Left colon (tissue), 2 donors: ENCODE data around the gene GIT2. TPM values are rescaled to one million over a fixed set of nuclear protein-coding genes. Genes with fewer than 3 reads are reported as not detected.
"Not testable (repeated sequence)": the region's sequence is repeated elsewhere in the genome, so short reads cannot be mapped to it uniquely, and the experiment has no call there.

ENCODE experiments used
- ATAC-seq: fragments of 200-7000 bp; cut with Tn5 transposase; one replicate; pipeline ENCODE4 v1.9.1; 2020; ENCODE audit warnings: mild to moderate bottlenecking, moderate library complexity
- DNase-seq, 2 donors: peaks; one replicate each; pipeline ENCODE4 v3.0.0-alpha.2; 2020
- intact Hi-C, 2 donors: fragments of 100-400 bp; cut with DNase I in 1 of 2; cut with micrococcal nuclease in 1 of 2; formaldehyde crosslinking; loops; one replicate each; pipeline versions ENCODE4 v1.11.2 to v1.14.0; 2022; cut with DNase I, micrococcal nuclease
- total RNA-seq, 2 donors: library from RNA; stranded (reverse); fragmentation: NEBNext Ultra II Directional; extraction: Animal tissue kit (Norgen Biotek cat#: 25700); gene quantifications; one replicate each; pipeline ENCODE4 v1.2.1, GENCODE V29; 2021
- donor health status: DM: no; HTN: no; CAD: no.
- donor health status: DM: yes; HTN: yes; CAD: no.

GIT2 gene
- total RNA-seq, 2 donors from 2014 or later = 29.0 to 31.4 TPM

- DNase-seq (no peak), ATAC-seq (no peak)
- intact Hi-C loops = no loop called here
Measured at GRCh38 chr12:109910254-109910968, 85.8 kb downstream of the GIT2 start.

- intact Hi-C loops = no loop called here
- DNase-seq (no peak), ATAC-seq (no peak)
Measured at GRCh38 chr12:109905301-109905700, 90.9 kb downstream of the GIT2 start.

- intact Hi-C loops = no loop called here
Measured at GRCh38 chr12:109902891-109903418, 93.2 kb downstream of the GIT2 start.

GRCh38 chr12:109900752-109901580 is 95.2 kb downstream of the GIT2 start:
- intact Hi-C loops = no loop called here
- no peak for DNase-seq
- peak; percentile 34 for ATAC-seq

More at GRCh38 chr12:109902891-109903418, 93.2 kb downstream of the GIT2 start:
- ATAC-seq (no peak), DNase-seq (no peak)

GRCh38 chr12:109899783-109900751 is 96.1 kb downstream of the GIT2 start, which contains the start of gene TCHP:
TCHP (plus strand) TSS chr12:109900274; CDS start chr12:109903027, 2,753 bp downstream.
- peak; percentile 95 for ATAC-seq
- DNase-seq = peak; percentile 86 to 88
- intact Hi-C loops = no loop called here

- not testable (repeated sequence) for DNase-seq, ATAC-seq
Measured at GRCh38 chr12:109899345-109899744, 96.8 kb downstream of the GIT2 start.

GRCh38 chr12:109897029-109897428 is 99.1 kb downstream of the GIT2 start:
- intact Hi-C loops = no loop called here
- ATAC-seq (no peak), DNase-seq (no peak)

More at GRCh38 chr12:109899345-109899744, 96.8 kb downstream of the GIT2 start:
- intact Hi-C loops = not testable (repeated sequence)

GRCh38 chr12:109896188-109896587 is 100.0 kb downstream of the GIT2 start:
- ATAC-seq (no peak), DNase-seq (no peak)
- intact Hi-C loops = no loop called here

- no peak for ATAC-seq
- no peak for DNase-seq
- intact Hi-C loops = no loop called here
Measured at GRCh38 chr12:109894939-109895338, 101.2 kb downstream of the GIT2 start.

GRCh38 chr12:109893261-109893995 is 102.7 kb downstream of the GIT2 start:
- ATAC-seq = no peak
- intact Hi-C loops = no loop called here
- DNase-seq = no peak

- ATAC-seq = no peak
- intact Hi-C loops = no loop called here
- no peak for DNase-seq
Measured at GRCh38 chr12:109892748-109893147, 103.4 kb downstream of the GIT2 start.

GRCh38 chr12:109892165-109892715 is 103.9 kb downstream of the GIT2 start:
- intact Hi-C loops = no loop called here
- no peak for ATAC-seq
- DNase-seq = no peak

- intact Hi-C loops, ATAC-seq, DNase-seq: not testable (repeated sequence)
Measured at GRCh38 chr12:109891731-109892130, 104.4 kb downstream of the GIT2 start.

- DNase-seq (no peak), ATAC-seq (no peak)
- intact Hi-C loops = no loop called here
Measured at GRCh38 chr12:109890620-109891170, 105.5 kb downstream of the GIT2 start.

- ATAC-seq (peak; percentile 34), DNase-seq (no peak)
- intact Hi-C loops = no loop called here
Measured at GRCh38 chr12:109888179-109889020, 107.8 kb downstream of the GIT2 start.

GRCh38 chr12:109885616-109886015 is 110.6 kb downstream of the GIT2 start:
- intact Hi-C loops = no loop called here
- DNase-seq = no peak
- ATAC-seq = peak; percentile 70
